Measurements from ENCODE around the gene TCFL5.

DNA sequence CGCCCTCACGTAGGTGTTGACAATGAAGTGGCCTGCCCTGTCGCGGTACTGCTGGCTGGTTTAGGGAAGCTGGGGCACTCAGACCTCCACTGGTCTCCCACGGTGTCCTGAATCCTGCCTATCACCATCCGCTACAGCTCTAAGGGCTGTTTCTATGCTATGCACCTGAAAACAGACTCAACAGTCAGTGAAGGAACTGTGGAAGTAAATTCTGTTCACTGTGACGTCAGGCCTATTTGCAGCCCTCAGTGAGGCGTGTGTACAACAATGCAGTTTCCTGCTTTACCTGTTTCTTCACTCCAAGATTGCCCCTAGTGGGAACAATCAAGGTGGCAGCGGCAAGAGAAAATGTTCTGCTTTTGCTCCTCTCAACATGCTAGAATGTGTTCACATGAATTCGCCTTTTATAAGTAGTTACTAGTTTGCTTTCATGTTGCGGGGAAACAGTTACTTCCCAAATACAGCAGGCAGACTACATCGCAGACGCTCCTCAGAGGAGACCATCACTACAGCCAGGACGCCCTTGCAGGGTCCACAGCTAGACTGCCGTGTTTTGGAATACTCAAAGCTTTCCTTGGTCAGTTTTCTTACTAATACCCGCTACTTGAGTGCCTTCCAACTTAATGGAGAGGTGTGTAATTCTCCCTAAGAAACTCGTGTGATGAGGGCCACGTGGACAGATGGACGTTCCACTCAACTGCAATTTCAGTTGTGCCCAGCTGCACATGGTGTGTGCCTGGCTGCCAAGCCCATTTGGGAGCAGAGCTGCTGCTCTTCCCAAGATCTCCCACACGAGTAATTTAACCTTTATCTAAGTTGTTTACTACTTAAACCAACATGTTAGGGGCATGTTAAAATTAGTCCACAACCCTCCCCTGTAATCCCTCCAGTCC lies 39.3 kb upstream of the TCFL5 start:
- no peak for TF ChIP-seq CTCF (IDR thresholded peaks at IDR 0.05; ENCODE audit: low read length)
- TF ChIP-seq EZH2 (IDR thresholded peaks at IDR 0.05; ENCODE audit: borderline replicate concordance, low read length) = no peak

Data from OCI-LY1 (cell line).